GM18951 (cell line): ENCODE measurements around the gene XPO1.
"Not testable (repeated sequence)": the region's sequence is repeated elsewhere in the genome, so short reads cannot be mapped to it uniquely, and the experiment has no call there.

ENCODE experiments used
- POLR2A ChIP-seq: IDR thresholded peaks from 4 replicates; pipeline ENCODE4 v1.6.1; 2011; ENCODE audit warnings: mild to moderate bottlenecking; ENCODE audit not compliant: insufficient read length, insufficient read depth; ENCODE audit errors: extremely low read depth
- in situ Hi-C: fragments of 300-500 bp; cut with MboI; formaldehyde crosslinking; loops from one replicate; pipeline ENCODE4 v1.12.0; 2022; ENCODE audit warnings: low sequenced_read_pairs, mixed read lengths, inconsistent platforms; ENCODE audit not compliant: unreplicated experiment

The XPO1 gene

DNA sequence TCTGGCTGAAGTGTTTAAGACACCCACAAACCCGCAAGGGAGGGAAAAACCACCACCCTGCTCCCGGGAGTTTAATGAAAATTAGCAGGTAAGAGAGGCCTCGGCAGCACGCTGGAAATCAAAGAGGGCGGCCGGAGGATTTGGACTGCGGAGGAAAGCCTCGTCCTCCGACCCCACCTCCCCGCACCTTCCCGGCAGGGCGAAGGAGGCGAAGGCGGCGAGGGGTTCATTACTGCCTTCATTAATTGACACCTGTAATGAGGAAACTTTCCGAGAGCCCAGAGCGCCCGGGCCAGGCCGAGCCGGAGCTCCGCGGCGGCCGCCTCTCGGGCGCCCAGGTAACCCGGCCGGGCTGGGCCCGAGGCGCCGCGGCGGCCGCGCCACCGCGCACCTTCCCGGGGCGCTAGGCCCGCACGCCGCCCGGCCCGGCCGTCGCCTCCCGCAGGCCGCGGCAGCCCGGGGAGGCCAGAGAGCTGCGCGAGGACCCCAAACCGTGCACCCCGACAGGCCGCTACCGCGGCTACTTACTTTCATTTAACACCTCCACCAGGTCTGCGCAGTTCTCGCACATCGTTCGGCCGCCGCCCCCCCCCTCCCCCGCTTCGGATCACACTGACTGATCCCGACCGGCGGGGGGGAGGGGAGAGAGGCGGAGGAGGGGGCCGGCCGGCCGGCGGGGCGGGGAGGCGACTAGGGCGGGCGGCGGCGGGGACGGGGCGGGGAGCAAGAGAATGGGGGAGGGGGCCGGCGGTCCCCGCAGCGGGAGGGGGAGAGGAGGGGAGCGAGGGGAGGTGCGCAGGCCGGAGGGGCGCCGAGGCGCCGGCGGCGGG, 67.8 kb downstream of the XPO1 start:
- peak; percentile 30 for TF ChIP-seq POLR2A

DNA sequence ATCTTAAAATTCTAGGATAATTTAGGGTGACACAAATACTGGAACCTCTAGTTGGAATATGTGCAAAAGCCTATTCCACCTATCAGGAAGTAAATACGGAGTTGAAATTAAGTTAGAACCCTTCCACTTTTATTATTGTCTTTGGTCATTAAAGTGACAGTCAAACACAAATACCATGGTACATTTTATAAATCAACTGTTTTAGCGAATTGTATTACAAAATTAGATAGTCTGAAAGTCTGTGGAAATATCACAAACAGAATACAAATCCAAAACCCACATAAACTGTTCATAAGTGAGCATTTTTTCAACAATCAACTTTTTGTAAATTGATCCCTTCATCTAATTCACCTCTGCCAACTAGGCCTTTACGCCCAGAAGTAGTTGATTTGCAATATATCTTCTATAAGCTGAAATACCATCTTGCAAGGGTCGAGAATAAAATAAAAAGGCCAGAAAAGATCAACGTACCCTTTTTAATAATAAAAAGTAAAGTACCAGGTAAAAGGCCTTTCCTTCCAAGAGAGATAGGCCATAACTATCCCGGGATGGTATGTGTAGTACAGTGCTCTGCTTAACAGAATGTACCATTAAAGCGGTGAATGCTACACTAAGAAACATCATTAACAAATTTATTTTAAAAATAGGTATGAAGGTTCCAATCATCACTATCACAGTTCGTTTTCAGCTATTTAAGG, 68.6 kb downstream of the XPO1 start:
- TF ChIP-seq POLR2A: no peak
- in situ Hi-C loops: no loop called here

More for the DNA sequence above, 67.8 kb downstream of the XPO1 start:
- in situ Hi-C loops: no loop called here

DNA sequence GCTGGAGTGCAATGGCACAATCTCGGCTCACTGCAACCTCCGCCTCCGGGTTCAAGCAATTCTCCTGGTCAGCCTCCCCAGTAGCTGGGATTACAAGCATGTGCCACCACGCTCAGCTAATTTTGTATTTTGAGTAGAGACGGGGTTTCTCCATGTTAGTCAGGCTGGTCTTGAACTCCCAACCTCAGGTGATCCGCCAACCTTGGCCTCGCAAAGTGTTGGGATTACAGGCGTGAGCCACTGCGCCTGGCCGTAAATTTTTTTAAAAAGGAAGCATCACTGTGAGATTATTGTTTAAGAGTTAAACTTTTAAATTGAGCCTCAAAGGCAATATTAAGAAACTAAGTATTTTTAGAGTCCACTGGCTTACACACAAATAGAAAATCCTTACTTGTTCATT, 69.9 kb downstream of the XPO1 start:
- in situ Hi-C loops: not testable (repeated sequence)

DNA sequence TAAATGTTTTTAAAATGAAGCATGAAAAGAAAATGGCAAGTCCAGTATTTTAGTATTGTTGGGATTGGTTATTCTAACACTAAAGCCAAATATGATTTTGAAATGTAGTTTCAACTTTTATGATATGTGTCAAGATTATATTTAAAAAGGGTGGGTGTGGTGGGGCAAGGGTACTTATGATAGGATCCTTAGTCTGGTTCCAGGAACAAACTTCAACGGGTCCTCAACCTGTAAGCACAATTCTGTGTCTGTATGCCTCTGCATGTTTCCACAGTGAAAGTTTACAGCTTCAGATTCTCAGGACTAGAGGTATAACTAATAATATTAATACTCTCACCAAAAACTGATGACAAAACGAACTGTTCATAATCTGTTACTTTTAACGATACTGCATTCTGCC, 73.1 kb downstream of the XPO1 start:
- TF ChIP-seq POLR2A: no peak

DNA sequence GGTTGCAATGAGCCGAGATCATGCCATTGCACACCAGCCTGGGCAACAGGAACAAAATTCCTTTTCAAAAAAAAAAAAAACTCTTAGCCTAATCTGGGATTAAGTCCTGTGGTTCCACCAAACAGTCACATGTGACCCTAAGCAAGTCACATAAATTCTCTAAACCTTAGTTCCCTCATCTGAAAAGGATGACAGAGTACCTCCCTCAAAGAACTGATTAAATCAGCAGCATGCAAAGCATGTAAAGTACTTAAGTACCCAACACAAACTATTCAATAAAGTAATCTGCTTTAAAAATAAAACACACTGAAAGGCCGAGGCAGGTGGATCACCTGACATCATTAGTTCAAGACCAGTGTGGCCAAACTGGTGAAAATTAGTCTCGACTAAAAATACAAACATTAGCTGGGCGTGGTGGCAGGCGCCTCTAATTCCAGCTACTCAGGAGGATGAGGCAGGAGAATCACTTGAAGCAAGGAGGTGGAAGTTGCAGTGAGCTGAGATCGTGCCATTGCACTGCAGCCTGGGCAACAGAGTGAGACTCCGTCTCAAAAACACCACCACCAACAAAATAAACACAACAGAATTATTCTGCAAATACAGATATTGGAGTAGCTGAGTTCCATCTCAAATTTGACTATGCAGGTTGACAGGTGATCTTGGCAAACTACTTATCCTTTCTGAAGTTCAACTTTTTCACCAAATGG, 74.2 kb downstream of the XPO1 start:
- TF ChIP-seq POLR2A: no peak
- in situ Hi-C loops: no loop called here

More for the DNA sequence above, 73.1 kb downstream of the XPO1 start:
- in situ Hi-C loops: no loop called here

DNA sequence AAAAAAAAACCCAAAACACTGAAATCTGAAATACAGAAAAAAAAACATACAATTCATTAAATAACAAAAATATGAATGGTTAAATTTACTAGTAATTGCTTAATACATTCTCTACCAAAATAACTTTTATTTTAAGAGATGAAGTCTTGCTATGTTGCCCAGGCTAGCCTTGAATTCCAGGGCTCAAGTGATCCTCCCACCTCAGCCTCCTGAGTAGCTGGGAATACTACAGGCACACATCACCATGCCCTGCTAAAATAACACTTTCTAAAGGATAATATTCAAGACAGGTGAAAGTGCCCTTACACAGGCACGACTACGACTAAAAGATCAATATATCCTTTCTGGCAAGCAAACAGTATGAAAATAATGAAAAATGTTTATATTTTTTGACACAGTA, 76.8 kb downstream of the XPO1 start:
- in situ Hi-C loops: no loop called here
- no peak for TF ChIP-seq POLR2A

DNA sequence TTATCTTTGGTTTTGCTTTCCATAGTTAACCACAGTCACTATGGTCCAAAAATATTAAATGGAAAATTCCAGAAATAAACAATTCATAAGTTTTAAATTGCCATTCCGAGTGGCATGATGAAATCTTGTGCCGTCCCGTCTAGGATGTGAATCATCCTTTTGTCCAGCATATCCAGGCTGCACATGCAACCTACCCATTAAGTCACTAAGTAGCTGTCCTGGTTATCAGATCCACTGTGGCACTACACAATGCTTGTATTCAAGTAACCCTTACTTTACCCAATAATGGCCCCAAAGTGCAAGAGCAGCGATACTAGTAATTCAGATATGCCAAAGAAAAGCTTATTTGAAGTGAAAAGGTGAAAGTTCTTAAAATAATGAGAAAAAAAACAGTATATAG, 78.0 kb downstream of the XPO1 start:
- TF ChIP-seq POLR2A: no peak
- in situ Hi-C loops: no loop called here

DNA sequence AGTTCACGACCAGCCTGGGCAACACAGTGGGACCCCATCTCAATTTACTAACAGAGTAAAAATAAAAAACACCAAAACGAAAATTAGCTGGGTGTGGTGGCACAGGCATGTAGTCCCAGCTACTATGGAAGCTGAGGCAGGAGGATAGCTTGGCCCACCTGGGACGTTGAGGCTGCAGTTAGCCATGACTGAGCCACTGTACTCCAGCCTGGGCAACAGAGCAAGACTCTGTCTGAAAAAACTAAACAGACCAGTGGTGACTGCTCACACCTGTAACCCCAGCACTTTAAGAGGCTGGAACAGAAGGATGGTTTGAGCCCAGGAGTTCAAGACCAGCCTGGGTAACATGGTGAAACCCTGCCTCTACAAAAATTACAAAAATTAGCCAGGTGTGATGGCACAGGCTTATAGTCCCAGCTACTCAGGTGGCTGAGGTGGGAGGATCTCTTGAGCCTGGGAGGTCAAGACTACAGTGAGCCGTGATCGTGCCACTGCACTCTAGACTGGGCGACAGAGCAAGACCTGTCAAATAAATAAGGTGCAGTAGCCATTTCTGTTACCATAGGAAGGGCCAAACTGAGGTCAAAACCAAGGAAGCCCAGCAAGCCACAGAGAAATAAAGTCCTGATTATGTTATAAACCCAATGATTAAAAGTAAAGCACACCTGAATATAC, 81.3 kb downstream of the XPO1 start:
- no peak for TF ChIP-seq POLR2A
- in situ Hi-C loops: no loop called here

DNA sequence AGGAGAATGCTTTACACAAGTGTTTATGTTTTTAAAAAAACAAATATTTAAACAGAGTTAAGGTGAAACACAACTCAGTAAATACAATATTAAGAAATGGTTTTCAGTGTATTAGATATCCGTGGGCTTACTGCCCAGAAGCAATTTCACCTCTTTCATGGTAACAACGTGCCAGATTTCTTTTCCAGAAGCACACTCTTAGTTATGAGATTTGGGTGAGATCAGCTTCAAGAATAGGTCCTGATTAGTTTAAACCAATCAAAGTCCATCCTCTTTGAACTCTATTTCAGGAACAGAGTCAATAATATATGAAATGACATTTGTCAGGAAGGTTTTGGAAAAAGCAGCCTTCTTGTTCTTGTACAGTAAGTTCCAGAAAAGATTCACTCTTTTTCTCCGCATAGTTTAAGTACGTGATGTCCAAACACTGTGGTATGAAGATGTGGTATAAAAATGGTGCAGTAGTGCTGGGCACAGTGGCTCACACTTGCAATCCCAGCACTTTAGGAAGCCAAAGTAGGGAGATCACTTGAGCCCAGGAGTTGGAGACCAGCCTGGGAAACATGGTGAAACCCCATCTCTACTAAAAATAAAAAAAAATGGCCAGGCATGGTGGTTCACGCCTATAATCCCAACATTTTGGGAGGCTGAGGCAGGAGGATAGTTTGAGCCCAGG, 81.9 kb downstream of the XPO1 start:
- in situ Hi-C loops: no loop called here
- TF ChIP-seq POLR2A: no peak

DNA sequence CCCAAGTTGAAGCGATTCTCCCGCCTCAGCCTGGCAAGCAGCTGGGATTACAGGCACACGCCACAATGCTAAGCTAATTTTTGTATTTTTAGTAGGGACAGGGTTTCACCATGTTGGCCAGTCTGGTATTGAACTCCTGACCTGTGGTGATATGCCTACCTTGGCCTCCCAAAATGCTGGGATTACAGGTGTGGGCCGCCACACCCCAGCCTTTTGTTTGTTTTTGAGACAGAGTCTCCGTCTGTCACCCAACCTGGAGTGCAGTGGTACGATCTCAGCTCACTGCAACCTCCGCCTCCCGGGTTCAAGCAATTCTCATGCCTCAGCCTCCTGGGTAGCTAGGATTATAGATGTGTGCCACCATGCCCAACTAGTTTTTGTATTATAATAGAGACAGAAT, 83.2 kb downstream of the XPO1 start:
- in situ Hi-C loops: not testable (repeated sequence)

DNA sequence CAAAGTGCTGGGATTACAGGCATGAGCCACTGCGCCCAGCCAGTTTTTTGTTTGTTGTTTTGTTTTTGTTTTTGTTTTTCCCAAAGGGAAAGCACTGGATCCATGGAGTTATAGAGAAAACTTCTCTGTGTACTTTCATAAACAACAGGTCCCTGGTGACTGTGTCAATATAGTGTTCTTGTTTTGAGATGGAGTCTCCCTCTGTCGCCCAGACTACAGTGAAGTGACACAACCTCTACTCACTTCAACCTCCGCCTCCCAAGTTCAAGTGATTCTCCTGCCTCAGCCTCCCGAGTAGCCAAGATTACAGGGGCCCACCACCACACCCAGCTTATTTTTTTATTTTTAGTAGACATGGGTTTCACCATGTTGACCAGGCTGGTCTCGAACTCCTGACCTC, 83.8 kb downstream of the XPO1 start:
- TF ChIP-seq POLR2A: no peak
- in situ Hi-C loops: no loop called here

DNA sequence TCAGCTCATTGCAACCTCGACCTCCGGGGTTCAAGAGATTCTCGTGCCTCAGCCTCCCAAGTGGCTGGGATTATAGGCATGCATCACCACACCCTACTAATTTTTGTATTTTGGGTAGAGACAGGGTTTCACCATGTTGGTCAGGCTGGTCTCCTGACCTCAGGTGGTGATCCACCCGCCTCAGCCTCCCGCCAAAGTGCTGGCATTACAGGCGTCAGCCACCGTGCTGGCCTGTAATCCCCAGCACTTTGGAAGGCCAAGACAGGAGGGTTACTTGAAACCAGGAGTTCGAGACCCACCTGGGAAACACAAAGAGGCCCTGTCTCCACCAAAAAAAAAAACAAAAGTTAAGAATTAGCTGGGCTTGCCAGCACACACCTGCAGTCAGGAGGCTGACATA, 85.8 kb downstream of the XPO1 start:
- TF ChIP-seq POLR2A: no peak
- in situ Hi-C loops: no loop called here

DNA sequence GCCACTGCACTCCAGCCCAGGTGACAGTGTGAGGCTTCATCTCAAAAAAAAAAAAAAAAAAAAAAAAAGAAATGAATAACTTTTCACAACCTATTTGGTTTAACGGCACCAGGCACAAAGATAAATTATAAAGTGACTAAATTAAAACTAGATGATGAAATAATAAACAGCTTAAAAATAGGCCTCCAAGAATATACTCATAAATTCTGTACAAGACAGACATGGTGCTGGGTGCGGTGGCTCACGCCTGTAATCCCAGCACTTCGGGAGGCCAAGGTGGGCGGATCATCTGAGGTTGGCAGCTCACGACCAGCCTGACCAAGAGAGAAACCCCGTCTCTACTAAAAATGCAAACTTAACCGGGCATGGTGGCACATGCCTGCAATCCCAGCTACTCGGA, 87.0 kb downstream of the XPO1 start:
- no peak for TF ChIP-seq POLR2A
- in situ Hi-C loops: no loop called here

DNA sequence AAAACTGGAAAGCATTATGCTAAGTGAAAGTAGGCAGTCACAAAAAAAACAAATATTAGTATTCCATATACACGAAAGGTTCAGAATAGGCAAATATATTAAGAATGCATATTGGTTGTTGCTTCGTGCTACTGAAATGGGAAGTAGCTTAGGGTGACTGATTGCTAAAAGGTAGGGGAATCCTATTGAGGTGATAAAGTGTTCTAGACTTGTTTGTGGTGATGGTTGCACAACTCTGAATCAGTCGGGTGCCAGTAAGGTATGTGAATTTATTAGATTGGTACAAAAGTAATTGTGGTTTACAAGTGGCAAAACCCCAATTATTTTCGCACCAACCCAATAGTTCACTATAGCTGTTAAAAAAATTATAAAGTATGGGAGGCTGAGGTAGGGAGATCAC, 88.0 kb downstream of the XPO1 start:
- no peak for TF ChIP-seq POLR2A
- in situ Hi-C loops: no loop called here
